A549 (cell line): ENCODE data around the gene ACADM. TPM values are rescaled to one million over a fixed set of nuclear protein-coding genes. Genes with fewer than 3 reads are reported as not detected.
A peak's percentile ranks its signal among the peaks of the same experiment; 100 is the strongest.
"Not testable (repeated sequence)": the region's sequence is repeated elsewhere in the genome, so short reads cannot be mapped to it uniquely, and the experiment has no call there.

Source experiments
- ATAC-seq, 2 experiments: fragments of 200-7000 bp in 1 of 2; fragments of >200 bp in 1 of 2; cut with Nextera tagmentation in 1 of 2; cut with Tn5 transposase in 1 of 2; 3 replicates each; pipeline versions ENCODE4 v1.8.0 to v1.9.1; 2018 to 2020; ENCODE audit warnings: mild to moderate bottlenecking in 1 of 2, moderate library complexity in 1 of 2
- CTCF ChIA-PET: fragments of 300-600 bp; sonication (Branson Sonifier 250); formaldehyde crosslinking; extraction: SDS; loops from one replicate; lab custom pipeline; 2021; ENCODE audit warnings: antibody characterized with exemption, inconsistent platforms; lab: Yijun Ruan, JAX
- POLR2A ChIA-PET: fragments of 350-600 bp; formaldehyde crosslinking; extraction: SDS; loops from one replicate; lab custom pipeline; 2021; ENCODE audit warnings: antibody characterized with exemption, inconsistent platforms; lab: Yijun Ruan, JAX
- DNase-seq, 2 experiments: peaks; one replicate each; pipeline versions ENCODE4 v3.0.0 to v3.0.0-alpha.2; 2011 to 2016; ENCODE audit warnings: low read depth in 1 of 2, low spot score in 1 of 2
- FAIRE-seq: peaks from 2 replicates; lab custom pipeline; 2011; peaks lifted over from hg19 to GRCh38; lab: Jason Lieb, UNC
- H3K27ac ChIP-seq, 2 experiments: fragments of >200 bp; sonication (Bioruptor Twin); formaldehyde crosslinking; 3 replicates each; pipeline ENCODE4 v1.5.1; 2016 to 2017
- H3K4me1 ChIP-seq: fragments of >200 bp; sonication (Bioruptor Twin); formaldehyde crosslinking; 3 replicates; pipeline ENCODE4 v1.6.1; 2016
- H3K4me2 ChIP-seq: fragments of >200 bp; sonication (Bioruptor Twin); formaldehyde crosslinking; 3 replicates; pipeline ENCODE4 v1.6.1; 2016
- H3K4me3 ChIP-seq: fragments of >200 bp; sonication (Bioruptor Twin); formaldehyde crosslinking; 3 replicates; pipeline ENCODE4 v1.5.1; 2016
- H3K9me3 ChIP-seq: fragments of >200 bp; sonication (Bioruptor Twin); formaldehyde crosslinking; 3 replicates; pipeline ENCODE4 v1.6.1; 2016
- BHLHE40 ChIP-seq: IDR thresholded peaks from 2 replicates; pipeline ENCODE4 v1.6.1; 2012; ENCODE audit warnings: low read depth, low read length, inconsistent platforms
- CHD2 ChIP-seq: fragments of 150-350 bp; IDR thresholded peaks from 2 replicates; pipeline ENCODE4 v1.6.1; 2014; ENCODE audit warnings: low read length; ENCODE audit not compliant: partially characterized antibody
- CHD4 ChIP-seq: fragments of 200-600 bp; sonication (generic); IDR thresholded peaks from 2 replicates; pipeline ENCODE4 v1.6.1; 2016; ENCODE audit warnings: antibody characterized with exemption, mild to moderate bottlenecking, borderline replicate concordance
- E2F6 ChIP-seq: IDR thresholded peaks from 2 replicates; pipeline ENCODE4 v1.6.1; 2012; ENCODE audit warnings: low read depth, borderline replicate concordance
- FOSB ChIP-seq: fragments of 250-450 bp; sonication (Bioruptor Pico); IDR thresholded peaks from 2 replicates; pipeline ENCODE4 v1.5.0; 2020; ENCODE audit warnings: mild to moderate bottlenecking, moderate library complexity
- FOSL2 ChIP-seq, 2 experiments: fragments of 450-650 bp in 1 of 2; fragments of >200 bp in 1 of 2; sonication (Bioruptor Twin) in 1 of 2; formaldehyde crosslinking; IDR thresholded peaks; 2 replicates each; pipeline versions ENCODE4 v1.5.0 to v1.6.1; 2016 to 2020; ENCODE audit warnings: mild to moderate bottlenecking in 1 of 2, moderate library complexity in 1 of 2
- HMGXB4 ChIP-seq: fragments of 250-450 bp; sonication (Bioruptor Pico); IDR thresholded peaks from 2 replicates; pipeline ENCODE4 v1.5.0; 2021; ENCODE audit warnings: mild to moderate bottlenecking, moderate library complexity, borderline replicate concordance
- HOXB5 ChIP-seq: fragments of 250-450 bp; sonication (Bioruptor Pico); IDR thresholded peaks from 2 replicates; pipeline ENCODE4 v1.5.0; 2020; ENCODE audit warnings: mild to moderate bottlenecking, moderate library complexity
- JUN ChIP-seq, 2 experiments: fragments of >200 bp; sonication (Bioruptor Twin); formaldehyde crosslinking; IDR thresholded peaks; 2 replicates in 1 of 2; 3 replicates in 1 of 2; pipeline ENCODE4 v1.6.1; 2016 to 2017
- JUNB ChIP-seq: fragments of >200 bp; sonication (Bioruptor Twin); formaldehyde crosslinking; IDR thresholded peaks from 2 replicates; pipeline ENCODE4 v1.6.1; 2016
- KDM1A ChIP-seq: fragments of 200-600 bp; sonication (generic); IDR thresholded peaks from 2 replicates; pipeline ENCODE4 v1.6.1; 2016; ENCODE audit warnings: low read depth, mild to moderate bottlenecking
- MAFK ChIP-seq: fragments of 450-650 bp; IDR thresholded peaks from 2 replicates; pipeline ENCODE4 v1.6.1; 2014; ENCODE audit not compliant: partially characterized antibody
- MAX ChIP-seq: IDR thresholded peaks from 2 replicates; pipeline ENCODE4 v1.6.1; 2012
- PHF8 ChIP-seq: fragments of 200-600 bp; sonication (generic); IDR thresholded peaks from 2 replicates; pipeline ENCODE4 v1.6.1; 2016; ENCODE audit warnings: low read depth, mild to moderate bottlenecking, antibody characterized with exemption, moderate library complexity, borderline replicate concordance
- RNF2 ChIP-seq: fragments of 200-600 bp; sonication (generic); IDR thresholded peaks from 2 replicates; pipeline ENCODE4 v1.6.1; 2016; ENCODE audit warnings: low read depth, mild to moderate bottlenecking, antibody characterized with exemption, moderate library complexity, borderline replicate concordance
- TFCP2L1 ChIP-seq: fragments of 250-450 bp; sonication (Bioruptor Pico); IDR thresholded peaks from 2 replicates; pipeline ENCODE4 v1.5.0; 2021; ENCODE audit warnings: mild to moderate bottlenecking
- ZC3H11A ChIP-seq: fragments of 450-650 bp; IDR thresholded peaks from 2 replicates; pipeline ENCODE4 v1.6.1; 2014; ENCODE audit warnings: antibody characterized with exemption, mild to moderate bottlenecking
- WGBS: methylation state at CpG from one replicate; pipeline ENCODE4 v1.1.6; 2017; ENCODE audit errors: missing lambda C conversion rate; 5-methylcytosine and 5-hydroxymethylcytosine counted together
- polyA plus RNA-seq, 4 experiments: library from polyadenylated mRNA; depleted of rRNA in 3 of 4; stranded (reverse); fragments of >200 nt; fragmentation: RNase III in 1 of 4; extraction: RNeasy Plus Mini Kit Qiagen cat#74134 plus additional on column Dnase treatment in 1 of 4; gene quantifications; 2 replicates in 3 of 4; 3 replicates in 1 of 4; pipeline ENCODE4 v1.2.3, GENCODE V29; 2011 to 2017

Gene ACADM
- polyA plus RNA-seq, 2 of the 4 experiments (the other 2 are of a cell fraction), result 45.1 to 45.4 TPM

- H3K4me3 ChIP-seq, POLR2A ChIA-PET: not testable (repeated sequence)
- WGBS, result 90% methylated on average over 4 of the region's 4 CpGs
Observed at GRCh38 chr1:75758543-75758942, 34.0 kb downstream of the ACADM start.

GRCh38 chr1:75764057-75764655 is 39.6 kb downstream of the ACADM start:
- DNase-seq, result no peak
- Histone ChIP-seq H3K9me3 (no peaks in the 10 kb centered on the region), H3K27ac (no peak overlapping the region), H3K4me2 (no peak overlapping the region), H3K4me1 (peaks cover 9% of the 10 kb centered on the region; the same call in 2 of the 3 replicates), H3K4me3 (no peak overlapping the region)
- TF ChIP-seq JUN (IDR thresholded peaks at IDR 0.05) (no peak), TFCP2L1 (CRISPR knock-in tag) (no peak), CHD2 (no peak), JUNB (no peak), HMGXB4 (CRISPR knock-in tag) (no peak), ZC3H11A (no peak), PHF8 (no peak), E2F6 (no peak), FOSB (CRISPR knock-in tag) (no peak), MAX (no peak), RNF2 (no peak), HOXB5 (CRISPR knock-in tag) (no peak), KDM1A (no peak), CHD4 (no peak)
- ChIA-PET CTCF (no interaction called here), POLR2A (no interaction called here)
- ATAC-seq, result no peak
- no peak for FAIRE-seq
- 100% methylated on average over 1 of the region's 1 CpG for WGBS

More at GRCh38 chr1:75758543-75758942, 34.0 kb downstream of the ACADM start:
- not testable (repeated sequence) for ATAC-seq, H3K4me2 ChIP-seq, H3K9me3 ChIP-seq
- TF ChIP-seq MAFK, result peak; percentile 74
- TF ChIP-seq, all 56 proteins: peak for 1; not testable (repeated sequence) for 55
- not testable (repeated sequence) for H3K27ac ChIP-seq, H3K4me1 ChIP-seq, FAIRE-seq, DNase-seq
- CTCF ChIA-PET, result interaction anchor here (0.7 kb wide), 1 partner anchor 77 kb away, joined by 3 read pairs; no protein-coding TSS in a partner anchor

- H3K4me3 ChIP-seq, result no peak overlapping the region
- no peaks in the 10 kb centered on the region for H3K9me3 ChIP-seq
- peak overlapping the region; percentile 39 for H3K4me2 ChIP-seq
- POLR2A ChIA-PET, result no interaction called here
- DNase-seq, result peak in 1 of 2 experiments; percentile 14
- peak; percentile 56 to 70; a peak in 2 of 6 replicates for ATAC-seq
- WGBS, result 89% methylated on average over 1 of the region's 1 CpG
- CTCF ChIA-PET, result no interaction called here
- FAIRE-seq, result no peak
- no peak overlapping the region; a peak in 1 of 6 replicates for H3K27ac ChIP-seq
- TF ChIP-seq JUNB, result 0 out of 2 replicates have a peak, but pooled peaks have one; percentile 19
- no peak for TF ChIP-seq HOXB5 (CRISPR knock-in tag)
- no peak for TF ChIP-seq FOSL2 (IDR thresholded peaks at IDR 0.05)
- peak; percentile 42; the same call in 1 of the 2 replicates for TF ChIP-seq FOSL2 (CRISPR knock-in tag; IDR thresholded peaks at IDR 0.05)
- TF ChIP-seq BHLHE40, result no peak
- TF ChIP-seq, all 56 proteins: peak for 2
- H3K4me1 ChIP-seq, result peaks cover 9% of the 10 kb centered on the region; the same call in 2 of the 3 replicates
Observed at GRCh38 chr1:75765697-75766355, 41.3 kb downstream of the ACADM start.
